Endothelial cell of umbilical vein (primary cell): ENCODE results near the gene CHRM1. TPM values are rescaled to one million over a fixed set of nuclear protein-coding genes. Genes with fewer than 3 reads are reported as not detected.

ENCODE experiments used
- BruUV-seq: library from RNA; stranded (reverse); fragments of 400-500 nt; replicated peaks from 2 replicates; lab custom pipeline; 2021; lab: Mats Ljungman, UMichigan
- CTCF ChIA-PET: fragments of 300-600, 350-600 bp; sonication (Branson Sonifier 250); formaldehyde crosslinking; loops from one replicate; lab custom pipeline; 2021; ENCODE audit warnings: antibody characterized with exemption, inconsistent platforms; lab: Charles Lee
- POLR2A ChIA-PET: fragments of 300-600, 350-600 bp; sonication (Branson Sonifier 250); formaldehyde crosslinking; loops from one replicate; lab custom pipeline; 2021; ENCODE audit warnings: antibody characterized with exemption, inconsistent platforms; lab: Charles Lee
- DNase-seq: peaks from one replicate; pipeline ENCODE4 v3.0.0-alpha.2; 2011; ENCODE audit warnings: low read depth, low spot score
- FAIRE-seq: peaks from 2 replicates; lab custom pipeline; 2011; peaks lifted over from hg19 to GRCh38; lab: Jason Lieb, UNC
- H2AFZ ChIP-seq: 2 replicates; pipeline ENCODE4 v1.6.0; 2012; ENCODE audit warnings: low read depth, low read length, control low read depth, inconsistent platforms
- H3K27ac ChIP-seq: 2 replicates; pipeline ENCODE4 v1.5.1; 2011; ENCODE audit warnings: low read depth, mild to moderate bottlenecking, control low read depth, low read length, moderate library complexity; ENCODE audit not compliant: insufficient read depth
- H3K27me3 ChIP-seq, 2 experiments: 2 replicates each; pipeline versions ENCODE4 v1.6.0 to v1.6.1; 2011; ENCODE audit warnings: low read length in 2 of 2, mixed read lengths in 1 of 2; ENCODE audit not compliant: control insufficient read depth in 2 of 2, insufficient read depth in 2 of 2
- H3K36me3 ChIP-seq, 2 experiments: 2 replicates in 1 of 2; 3 replicates in 1 of 2; pipeline ENCODE4 v1.5.1; 2011; ENCODE audit warnings: low read length in 2 of 2, mild to moderate bottlenecking in 1 of 2, moderate library complexity in 1 of 2; ENCODE audit not compliant: control insufficient read depth in 2 of 2, insufficient read depth in 2 of 2; ENCODE audit errors: extremely low read depth in 1 of 2
- H3K4me1 ChIP-seq: 3 replicates; pipeline ENCODE4 v1.5.1; 2011; ENCODE audit warnings: mild to moderate bottlenecking, low read length; ENCODE audit not compliant: control insufficient read depth, insufficient read depth; ENCODE audit errors: extremely low read depth
- H3K4me2 ChIP-seq: 2 replicates; pipeline ENCODE4 v1.6.1; 2011; ENCODE audit warnings: low read length, control low read depth, mixed read lengths; ENCODE audit not compliant: insufficient read depth
- H3K4me3 ChIP-seq, 3 experiments: fragments of 200-600 bp in 1 of 3; sonication (generic), shearing (Covaris generic) in 1 of 3; replicated peaks in 1 of 3; 2 replicates each; pipeline ENCODE4 v1.5.1; 2011 to 2016; ENCODE audit warnings: control low read depth in 3 of 3, low read length in 3 of 3, mild to moderate bottlenecking in 2 of 3, inconsistent platforms in 1 of 3, low read depth in 1 of 3, moderate library complexity in 1 of 3; ENCODE audit not compliant: insufficient read depth in 1 of 3
- H3K79me2 ChIP-seq: 2 replicates; pipeline ENCODE4 v1.6.0; 2012; ENCODE audit warnings: low read length, inconsistent platforms; ENCODE audit not compliant: control insufficient read depth, insufficient read depth
- H3K9ac ChIP-seq: replicated peaks from 2 replicates; pipeline ENCODE3; 2011; ENCODE audit warnings: low read length, control low read depth; ENCODE audit not compliant: insufficient read depth; ENCODE audit errors: extremely low read depth
- H3K9me1 ChIP-seq: replicated peaks from 3 replicates; pipeline ENCODE4 v1.6.0; 2011; ENCODE audit warnings: mild to moderate bottlenecking, low read length; ENCODE audit not compliant: control insufficient read depth, insufficient read depth; ENCODE audit errors: extremely low read depth
- H3K9me3 ChIP-seq: replicated peaks from 2 replicates; pipeline ENCODE4 v1.5.1; 2012; ENCODE audit warnings: low read length, inconsistent platforms; ENCODE audit not compliant: control insufficient read depth, insufficient read depth
- H4K20me1 ChIP-seq: replicated peaks from 2 replicates; pipeline ENCODE3; 2011; ENCODE audit warnings: mild to moderate bottlenecking, low read length; ENCODE audit not compliant: control insufficient read depth, insufficient read depth; ENCODE audit errors: extremely low read depth
- CTCF ChIP-seq, 2 donors: IDR thresholded peaks; 1 replicate in 1 of 2; 2 replicates in 1 of 2; pipeline ENCODE4 v1.5.1; 2011; ENCODE audit warnings: low read length in 2 of 2, mild to moderate bottlenecking in 2 of 2, moderate library complexity in 2 of 2, control low read depth in 1 of 2, inconsistent platforms in 1 of 2, low read depth in 1 of 2; ENCODE audit not compliant: insufficient read depth in 1 of 2; ENCODE audit errors: extremely low read depth in 1 of 2
- EZH2 ChIP-seq: IDR thresholded peaks from 2 replicates; pipeline ENCODE4 v1.6.1; 2012; ENCODE audit warnings: borderline replicate concordance, low read depth, mild to moderate bottlenecking, moderate library complexity, low read length, inconsistent platforms; ENCODE audit not compliant: severe bottlenecking
- FOS ChIP-seq: IDR thresholded peaks from 2 replicates; pipeline ENCODE4 v1.6.1; 2011; ENCODE audit warnings: mild to moderate bottlenecking, low read length, moderate library complexity, borderline replicate concordance; ENCODE audit not compliant: insufficient read depth
- GATA2 ChIP-seq: IDR thresholded peaks from 2 replicates; pipeline ENCODE4 v1.7.0; 2011; ENCODE audit warnings: low read depth, mild to moderate bottlenecking, moderate library complexity, mixed read lengths, low read length; ENCODE audit not compliant: insufficient read length, insufficient read depth
- JUN ChIP-seq: IDR thresholded peaks from 2 replicates; pipeline ENCODE4 v1.6.1; 2011; ENCODE audit warnings: borderline replicate concordance, low read depth; ENCODE audit not compliant: insufficient read length, insufficient read depth
- MYC ChIP-seq: IDR thresholded peaks from one replicate; pipeline ENCODE4 v1.6.1; 2011; ENCODE audit warnings: mild to moderate bottlenecking, low read depth, low read length
- POLR2A ChIP-seq: IDR thresholded peaks from 2 replicates; pipeline ENCODE4 v1.6.1; 2012; ENCODE audit warnings: low read depth, mild to moderate bottlenecking, control low read depth, low read length
- POLR2AphosphoS5 ChIP-seq: IDR thresholded peaks from 2 replicates; pipeline ENCODE4 v1.6.1; 2012; ENCODE audit warnings: low read depth, mild to moderate bottlenecking, control low read depth, low read length, moderate library complexity; ENCODE audit not compliant: insufficient read depth
- dilution Hi-C: fragments of 300-500 bp; cut with MboI; formaldehyde crosslinking; loops from one replicate; pipeline ENCODE4 v1.15.0; 2019; ENCODE audit warnings: low sequenced_read_pairs; ENCODE audit not compliant: extremely low pct_ligation_motif_present
- intact Hi-C: fragments of 100-400 bp; cut with micrococcal nuclease; formaldehyde crosslinking; loops from one replicate; pipeline ENCODE4 v1.10.0; 2022
- polyA plus RNA-seq, 4 experiments: library from polyadenylated mRNA; depleted of rRNA in 3 of 4; stranded (reverse) in 3 of 4; unstranded in 1 of 4; fragments of >200 nt; gene quantifications; 2 replicates each; pipeline versions ENCODE4 v1.2.1 to v1.2.3, GENCODE V29; 2011 to 2012; ENCODE audit warnings: missing spikeins in 1 of 4
- total RNA-seq: library from RNA; stranded (reverse); gene quantifications from 2 replicates; pipeline ENCODE4 v1.2.3, GENCODE V29; 2021
- TF ChIP-seq, protein P1 (sequence below): IDR thresholded peaks from 2 replicates; pipeline ENCODE4 v1.6.1; 2011; ENCODE audit not compliant: insufficient read depth, insufficient read length

The CHRM1 gene
- total and polyA plus RNA-seq, 2 donors (not counting 3 experiments of a cell fraction or from before 2014, with no cell fraction given), result not detected

- POLR2A ChIA-PET, result no interaction called here
- Histone ChIP-seq H3K4me3 (no peak overlapping the region), H3K4me1 (no peaks in the 10 kb centered on the region), H3K4me2 (no peak overlapping the region), H3K27me3 (peaks cover 0 to 2% of the 10 kb centered on the region in 2 experiments), H3K79me2 (no peaks in the 10 kb centered on the region), H3K9ac (no peak overlapping the region), H3K36me3 (no peaks in the 10 kb centered on the region), H4K20me1 (no peaks in the 10 kb centered on the region), H3K27ac (no peak overlapping the region), H3K9me1 (no peaks in the 10 kb centered on the region), H3K9me3 (no peaks in the 10 kb centered on the region), H2AFZ (no peak overlapping the region)
- TF ChIP-seq FOS (no peak), CTCF (IDR thresholded peaks at IDR 0.05; ENCODE audit: extremely low read depth in 1 of 2, insufficient read depth in 1 of 2, low read depth in 1 of 2, low read length in 2 of 2) (no peak), GATA2 (no peak), EZH2 (no peak), MYC (no peak), JUN (no peak), POLR2A (no peak), POLR2AphosphoS5 (no peak)
- TF ChIP-seq, protein P1, sequence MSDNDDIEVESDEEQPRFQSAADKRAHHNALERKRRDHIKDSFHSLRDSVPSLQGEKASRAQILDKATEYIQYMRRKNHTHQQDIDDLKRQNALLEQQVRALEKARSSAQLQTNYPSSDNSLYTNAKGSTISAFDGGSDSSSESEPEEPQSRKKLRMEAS, result no peak
- intact Hi-C loops (no loop called here), dilution Hi-C loops (no loop called here)
- DNase-seq (no peak), FAIRE-seq (no peak)
- no TSS peak for BruUV-seq
- CTCF ChIA-PET, result no interaction called here
Measured at GRCh38 chr11:62934496-62934785, 13.3 kb upstream of the CHRM1 start.
